ENCODE data around the gene OR2T10. TPM values are rescaled to one million over a fixed set of nuclear protein-coding genes. Genes with fewer than 3 reads are reported as not detected.
"Not testable (repeated sequence)": the region's sequence is repeated elsewhere in the genome, so short reads cannot be mapped to it uniquely, and the experiment has no call there.

OR2T10 gene
- total RNA-seq, 1 experiment from 2014 or later: not detected

DNA sequence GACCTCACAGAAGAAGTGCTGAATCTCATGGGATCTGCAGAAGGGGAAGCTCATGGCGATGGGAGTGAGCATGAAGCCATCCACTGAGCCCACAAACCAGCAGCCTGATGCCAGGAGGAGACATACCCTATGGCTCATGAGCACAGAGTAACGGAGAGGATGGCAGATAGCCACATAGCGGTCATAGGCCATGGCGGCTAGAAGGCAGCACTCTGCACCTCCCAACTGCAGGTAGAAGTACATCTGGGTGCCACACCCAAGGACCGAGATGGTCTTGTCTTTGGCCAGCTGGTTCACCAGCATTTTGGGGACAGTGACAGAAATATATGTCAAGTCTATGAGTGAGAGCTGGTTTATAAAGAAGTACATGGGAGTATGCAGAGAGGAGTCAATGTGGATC lies 4.3 kb downstream of the OR2T10 start:
- DNase-seq (ENCODE audit: low spot score): no peak

DNA sequence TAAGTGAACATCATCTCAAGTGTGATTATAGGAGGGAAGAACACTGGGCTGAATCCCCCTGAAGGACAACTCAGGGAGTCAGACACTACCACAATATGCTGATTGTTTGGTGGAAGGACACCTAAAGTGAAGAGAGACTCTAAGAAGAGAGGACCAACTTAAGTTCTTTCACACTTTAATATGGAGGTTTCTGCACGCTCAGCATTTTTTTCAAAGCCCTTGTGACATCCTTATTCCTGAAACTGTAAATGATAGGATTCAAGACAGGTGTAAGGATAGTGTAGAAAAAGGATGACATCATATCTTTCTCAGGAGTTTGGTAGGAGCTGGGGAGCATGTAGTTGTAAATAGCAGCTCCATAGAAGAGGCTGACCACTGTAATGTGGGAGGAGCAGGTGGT lies 4.8 kb downstream of the OR2T10 start:
- DNase-seq (ENCODE audit: low spot score): no peak

DNA sequence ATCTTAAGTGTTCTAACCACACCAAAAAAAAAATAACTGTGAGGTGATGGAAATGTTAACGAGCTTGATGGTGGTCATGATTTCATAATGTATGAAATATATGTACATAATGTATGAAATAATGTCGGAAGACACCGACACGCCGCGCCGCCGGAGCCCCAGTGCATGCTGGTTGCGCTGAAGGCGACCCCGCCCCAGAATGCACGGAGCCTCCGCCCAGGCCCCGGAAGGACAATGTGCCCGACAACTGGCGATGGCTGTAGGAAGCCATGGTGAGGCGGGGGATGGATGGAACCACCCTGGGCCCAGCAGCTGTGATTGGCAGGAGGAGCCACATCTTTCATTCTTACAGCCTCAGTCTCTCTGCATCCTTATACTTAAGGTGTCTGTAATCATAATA lies 7.4 kb downstream of the OR2T10 start:
- DNase-seq (ENCODE audit: low spot score): no peak

DNA sequence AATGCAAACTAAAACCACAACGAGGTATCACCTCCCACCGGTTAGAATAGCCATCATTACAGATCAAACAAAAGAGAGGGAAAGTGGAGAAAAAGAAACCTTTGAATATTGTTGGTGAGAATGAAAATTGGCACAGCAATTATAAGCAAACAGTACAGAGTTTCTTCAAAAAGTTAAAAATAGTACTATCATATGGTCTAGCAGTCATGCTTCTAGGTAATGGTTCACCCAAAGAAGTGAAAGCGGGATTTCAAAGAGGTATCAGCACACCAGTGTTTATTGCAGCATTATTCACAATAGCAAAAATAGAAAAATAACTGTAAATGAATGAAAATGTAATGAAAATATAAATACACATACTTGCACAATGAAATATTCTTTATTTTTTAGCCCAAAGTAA lies 8.2 kb downstream of the OR2T10 start:
- DNase-seq (ENCODE audit: low spot score): no peak

DNA sequence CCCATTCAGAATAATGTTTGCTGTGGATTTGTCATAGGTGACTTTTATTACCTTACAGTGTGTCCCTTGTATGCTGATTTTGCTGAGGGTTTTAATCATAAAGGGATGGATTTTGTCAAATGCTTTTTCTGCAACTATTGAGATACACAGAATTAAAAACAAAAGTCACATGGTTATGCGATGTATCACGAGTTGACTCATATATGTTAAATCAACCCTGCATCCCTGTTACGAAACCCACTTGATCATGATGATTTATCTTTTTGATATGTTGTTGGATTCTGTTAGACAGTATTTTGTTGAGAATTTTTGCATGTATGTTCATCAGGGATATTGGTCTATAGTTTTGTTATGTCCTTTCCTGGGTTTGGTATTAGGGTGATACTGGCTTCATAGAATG lies 12.2 kb downstream of the OR2T10 start:
- DNase-seq (ENCODE audit: low spot score): no peak

DNA sequence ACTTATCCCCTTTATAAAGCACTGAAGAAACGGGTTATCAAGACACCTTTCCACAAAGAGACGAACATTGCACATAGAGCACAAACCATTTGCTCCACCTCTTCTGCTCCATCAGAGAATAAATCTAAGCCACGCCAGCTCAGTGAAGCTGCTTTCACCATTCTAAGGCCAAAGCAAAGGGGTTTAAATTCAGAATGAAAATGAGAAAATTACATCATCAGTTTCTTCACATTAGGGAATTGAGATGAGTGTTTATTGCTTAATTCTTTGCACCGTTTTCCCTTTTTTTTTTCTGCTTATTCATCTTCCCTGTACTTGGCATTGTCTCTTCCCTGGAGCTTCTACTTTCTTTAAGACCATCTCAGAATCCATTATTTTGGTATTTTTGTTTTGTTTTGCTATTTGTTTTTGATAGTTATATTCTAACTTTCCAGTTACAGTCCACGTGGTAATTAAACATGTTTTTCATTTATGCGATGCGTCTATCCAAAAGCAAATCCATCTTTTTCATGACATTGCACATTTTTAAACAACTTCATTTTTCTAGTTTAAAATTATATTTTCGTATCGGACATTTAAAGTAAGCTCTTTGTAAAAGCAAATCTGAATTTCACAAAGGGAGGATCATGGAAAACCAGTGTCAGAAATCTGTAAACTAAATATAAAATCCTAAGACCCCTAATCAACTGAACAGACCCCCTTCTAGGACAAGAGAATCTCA lies 21.1 kb downstream of the OR2T10 start:
- no peak for DNase-seq (ENCODE audit: low spot score)

DNA sequence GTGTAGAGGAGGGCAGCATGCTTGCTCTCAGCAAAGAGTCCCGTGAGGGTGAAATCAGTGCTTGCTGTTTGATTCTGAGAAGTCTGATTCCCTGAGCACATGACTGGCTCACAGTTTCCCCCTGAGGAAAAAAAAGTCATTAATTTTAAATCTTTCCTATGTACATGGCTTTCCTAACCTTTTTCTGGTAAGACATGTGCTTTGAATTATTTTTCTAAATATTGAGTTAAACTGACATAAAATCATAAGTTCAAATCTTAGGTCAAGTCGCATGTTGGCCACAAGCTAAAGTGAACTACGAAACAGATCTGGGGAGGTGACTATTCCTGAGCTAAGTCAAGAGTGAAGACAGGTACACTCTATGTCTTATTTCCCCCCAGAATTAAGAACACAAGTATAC lies 22.8 kb downstream of the OR2T10 start, which contains the start of gene OR2T34:
Gene OR2T34 (minus strand): TSS at position 101 of the 400 bp plus-strand sequence. CDS start 0 bp downstream, at position 101.
- DNase-seq (ENCODE audit: low spot score): not testable (repeated sequence)

DNA sequence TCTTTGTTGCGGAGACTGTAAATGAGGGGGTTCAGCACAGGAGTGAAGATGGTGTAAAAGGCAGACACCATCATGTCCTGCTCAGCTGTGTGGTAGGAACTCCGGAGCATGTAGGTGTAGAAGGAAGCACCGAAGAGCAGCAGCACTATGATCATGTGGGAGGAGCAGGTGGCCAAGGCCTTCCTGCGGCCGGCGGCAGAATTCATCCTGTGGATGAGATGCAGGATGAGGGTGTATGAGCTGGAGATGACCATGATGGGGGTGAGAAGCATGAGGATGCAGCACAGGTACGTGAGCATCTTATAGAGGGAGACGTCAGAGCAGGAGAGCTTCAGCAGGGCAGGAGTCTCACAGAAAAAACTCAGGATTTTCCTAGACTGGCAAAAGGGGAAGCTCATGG lies 23.6 kb downstream of the OR2T10 start:
- not testable (repeated sequence) for DNase-seq (ENCODE audit: low spot score)

DNA sequence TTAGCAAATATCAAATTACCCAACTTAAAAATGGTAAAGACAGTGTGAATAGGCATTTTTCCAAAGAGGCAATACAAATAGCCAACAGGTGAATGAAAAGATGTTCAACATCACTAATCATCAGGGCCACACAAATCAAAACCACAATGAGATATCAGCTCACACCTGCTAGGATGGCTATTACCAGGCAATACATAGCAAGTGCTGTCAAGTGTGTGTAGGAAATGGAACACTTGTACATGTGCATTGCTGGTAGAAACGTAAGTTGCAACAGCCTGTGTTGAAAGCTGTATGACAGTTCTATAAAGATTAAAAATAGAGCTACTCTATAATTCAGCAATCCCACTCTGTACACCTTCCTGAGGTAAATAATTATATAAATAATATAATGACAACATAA lies 25.5 kb downstream of the OR2T10 start:
- not testable (repeated sequence) for DNase-seq (ENCODE audit: low spot score)

DNA sequence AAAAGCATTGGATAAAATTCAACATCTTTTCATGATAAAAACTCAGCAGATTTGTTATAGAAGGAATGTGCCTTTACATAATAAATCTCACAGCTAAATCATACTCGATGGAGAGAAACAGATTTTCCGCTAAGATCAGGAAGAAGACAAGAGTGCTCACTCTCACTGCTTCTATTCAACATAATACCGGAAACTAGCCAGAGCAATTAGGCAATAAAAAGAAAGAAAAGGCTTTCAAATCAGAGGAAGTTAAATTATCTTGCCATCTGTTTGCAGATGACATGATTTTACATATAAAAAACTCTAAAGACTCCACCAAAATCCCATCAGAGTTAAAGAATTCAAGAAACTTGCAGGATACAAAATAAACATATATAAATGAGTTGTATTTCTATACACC lies 26.7 kb downstream of the OR2T10 start:
- not testable (repeated sequence) for DNase-seq (ENCODE audit: low spot score)

DNA sequence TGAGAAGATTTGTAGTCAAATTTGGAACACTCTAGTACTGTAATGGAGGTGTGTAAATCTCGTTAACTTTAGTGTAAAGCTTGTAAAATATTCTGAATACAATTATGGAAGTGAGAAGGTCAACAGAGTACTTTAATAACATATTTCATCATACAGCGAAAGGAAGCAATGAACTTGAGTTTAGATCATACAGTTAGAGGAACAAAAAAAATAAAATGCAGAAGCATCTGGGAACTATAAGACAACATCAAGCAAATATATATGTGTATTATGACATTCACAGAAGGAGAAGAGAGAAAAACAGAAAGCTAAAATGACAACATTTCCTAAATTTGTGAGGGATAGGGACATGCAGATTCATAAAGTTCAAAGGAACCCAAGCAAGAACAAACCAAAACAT lies 28.5 kb downstream of the OR2T10 start:
- DNase-seq (ENCODE audit: low spot score): not testable (repeated sequence)

DNA sequence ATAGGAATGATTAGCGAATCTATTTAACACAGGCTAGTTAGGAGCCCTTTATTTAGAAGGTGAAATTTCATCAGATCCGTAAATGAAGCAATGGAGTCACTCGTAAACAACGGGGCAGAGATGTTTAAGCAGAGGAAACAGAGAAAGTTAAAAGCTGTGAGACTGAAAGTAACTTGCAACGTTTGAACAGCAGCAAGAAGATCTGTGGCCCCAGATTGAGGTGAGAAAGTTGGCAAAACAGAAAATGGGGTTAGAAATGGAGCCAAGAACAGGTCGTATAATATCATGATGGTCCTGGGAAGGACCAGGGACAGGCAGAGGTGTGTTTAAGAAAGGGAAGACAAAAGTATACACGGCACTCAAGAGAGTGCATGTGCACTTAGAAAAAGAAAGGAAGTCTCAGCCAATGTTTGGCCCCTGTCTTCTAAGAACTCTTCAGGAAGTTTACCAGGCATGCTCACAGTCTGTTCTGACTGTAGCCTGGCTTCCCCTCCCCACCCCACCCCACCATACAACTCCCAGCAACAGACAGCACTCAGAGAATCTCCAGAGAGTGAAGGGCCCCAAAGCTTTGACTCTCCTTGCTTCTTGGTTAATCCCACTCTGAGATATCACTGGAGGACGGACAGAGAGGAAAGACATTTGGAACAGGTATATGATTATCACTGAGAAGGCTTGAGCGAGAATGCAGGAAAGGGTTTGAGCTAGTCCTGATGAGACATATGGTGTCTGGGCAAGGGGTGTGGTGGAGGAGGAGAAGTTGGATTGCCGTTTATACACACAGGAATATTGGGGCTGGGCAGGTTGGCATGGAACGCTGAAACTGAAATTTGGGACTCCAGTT lies 31.7 kb downstream of the OR2T10 start:
- not testable (repeated sequence) for DNase-seq (ENCODE audit: low spot score)

DNA sequence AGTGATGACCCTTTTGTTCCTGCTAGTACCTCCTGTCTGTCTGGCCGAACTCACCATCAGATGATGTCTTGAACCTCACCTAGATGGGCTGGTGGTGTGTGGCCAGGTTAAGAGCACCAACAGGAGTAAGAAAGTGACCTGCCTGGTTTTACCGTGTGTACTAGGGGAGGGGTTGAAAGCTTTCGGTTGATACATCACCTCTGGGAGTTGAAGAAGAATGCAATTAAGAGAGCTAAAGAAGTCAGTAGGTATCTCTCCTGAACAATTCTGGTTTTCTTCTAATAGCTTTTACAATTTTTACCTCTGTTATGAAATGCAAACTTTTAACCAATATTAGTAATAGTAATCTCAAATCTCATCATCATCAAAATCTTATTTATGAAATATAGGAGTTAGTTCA lies 34.8 kb downstream of the OR2T10 start, which contains the start of gene OR2T29:
Gene OR2T29 (minus strand): TSS at position 101 of the 400 bp plus-strand sequence. CDS start 3,281 bp downstream, outside the sequence.
- not testable (repeated sequence) for DNase-seq (ENCODE audit: low spot score)

DNA sequence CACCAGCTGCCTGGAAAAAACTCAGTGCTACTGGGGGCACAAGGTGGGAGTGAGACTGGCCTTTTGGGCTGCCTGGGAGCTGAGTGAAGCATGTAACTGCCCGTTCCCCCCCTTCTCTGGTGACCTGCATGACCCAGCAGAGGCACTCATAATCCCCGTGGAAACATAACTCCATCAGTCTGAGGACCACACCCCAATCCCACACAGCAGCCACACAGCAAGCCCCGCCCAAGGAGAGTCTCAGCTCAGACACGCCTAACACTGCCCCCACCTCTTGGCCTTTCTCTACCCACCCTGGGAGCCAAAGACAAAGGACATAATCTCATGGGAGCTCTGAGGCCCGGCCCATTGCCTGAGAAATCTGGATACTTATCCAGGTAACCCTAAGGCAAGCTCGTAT lies 46.5 kb downstream of the OR2T10 start:
- not testable (repeated sequence) for DNase-seq (ENCODE audit: low spot score)

DNA sequence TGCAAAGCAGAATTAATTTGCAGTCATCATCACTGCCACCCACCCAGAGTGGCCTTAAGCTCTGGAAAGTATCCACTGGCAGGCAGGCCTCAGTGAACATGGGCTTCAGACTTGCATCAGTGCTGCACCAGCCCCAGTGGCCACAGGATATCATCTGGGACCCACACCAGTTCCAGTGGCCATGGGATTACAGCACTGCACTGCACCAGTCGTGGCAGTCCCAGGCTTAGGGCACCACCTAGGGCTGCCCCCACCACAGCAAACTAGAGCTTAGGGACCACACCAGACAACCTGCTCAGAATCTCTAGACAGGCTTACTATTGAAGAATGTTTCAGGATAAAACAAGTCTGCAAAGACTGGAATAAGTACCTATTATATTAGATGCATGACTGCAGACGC lies 50.1 kb downstream of the OR2T10 start:
- not testable (repeated sequence) for DNase-seq (ENCODE audit: low spot score)

Other genes starting within 250 kb of the OR2T10 start
- not detected in 2 replicates for gene OR14C36, start 248.9 kb downstream of the OR2T10 start, total RNA-seq (2014; rRNA removed; shearing (Covaris generic))
- gene OR2T4, start 236.0 kb downstream of the OR2T10 start, total RNA-seq (2014; rRNA removed; shearing (Covaris generic)): not detected in 2 replicates
- not detected in 2 replicates for gene OR2T6, start 222.0 kb downstream of the OR2T10 start, total RNA-seq (2014; rRNA removed; shearing (Covaris generic))
- gene OR2T1, start 194.7 kb downstream of the OR2T10 start, total RNA-seq (2014; rRNA removed; shearing (Covaris generic)): not detected in 2 replicates
- not detected in 2 replicates for gene OR2T2, start 152.1 kb downstream of the OR2T10 start, total RNA-seq (2014; rRNA removed; shearing (Covaris generic))
- gene OR2T3, start 124.3 kb downstream of the OR2T10 start, total RNA-seq (2014; rRNA removed; shearing (Covaris generic)): not detected in 2 replicates
- not detected in 2 replicates for gene OR2T5, start 109.1 kb downstream of the OR2T10 start, total RNA-seq (2014; rRNA removed; shearing (Covaris generic))
- not detected in 2 replicates for gene OR2G6, start 89.6 kb downstream of the OR2T10 start, total RNA-seq (2014; rRNA removed; shearing (Covaris generic))
- gene OR2T29, start 34.9 kb downstream of the OR2T10 start, total RNA-seq (2014; rRNA removed; shearing (Covaris generic)): not detected in 2 replicates
- not detected in 2 replicates for gene OR2T34, start 22.9 kb downstream of the OR2T10 start, total RNA-seq (2014; rRNA removed; shearing (Covaris generic))
- not detected in 2 replicates for gene OR2T11, start 37.4 kb upstream of the OR2T10 start, total RNA-seq (2014; rRNA removed; shearing (Covaris generic))
- not detected in 2 replicates for gene OR2T35, start 47.6 kb upstream of the OR2T10 start, total RNA-seq (2014; rRNA removed; shearing (Covaris generic))
- gene OR2T27, start 57.8 kb upstream of the OR2T10 start, total RNA-seq (2014; rRNA removed; shearing (Covaris generic)): not detected in 2 replicates
- not detected in 2 replicates for gene OR14I1, start 105.1 kb upstream of the OR2T10 start, total RNA-seq (2014; rRNA removed; shearing (Covaris generic))
- gene LYPD8, start 158.1 kb upstream of the OR2T10 start, total RNA-seq (2014; rRNA removed; shearing (Covaris generic)): 0.46 and 1.4 TPM in 2 replicates
- gene SH3BP5L, start 228.2 kb upstream of the OR2T10 start, total RNA-seq (2014; rRNA removed; shearing (Covaris generic)): 41.0 and 47.1 TPM in 2 replicates
- gene ZNF672, start 240.5 kb upstream of the OR2T10 start, total RNA-seq (2014; rRNA removed; shearing (Covaris generic)): 27.4 and 28.3 TPM in 2 replicates

All from A172 (cell line).